Lower lobe of right lung (tissue), 2 donors: ENCODE results near the gene GOPC. TPM values are rescaled to one million over a fixed set of nuclear protein-coding genes. Genes with fewer than 3 reads are reported as not detected.

Source experiments
- ATAC-seq, 2 donors: fragments of 200-7000 bp; cut with Tn5 transposase; one replicate each; pipeline ENCODE4 v1.9.1; 2020 to 2022; ENCODE audit warnings: mild to moderate bottlenecking in 2 of 2, moderate library complexity in 2 of 2
- DNase-seq: peaks from one replicate; pipeline ENCODE4 v3.0.0-alpha.2; 2020
- H3K27ac ChIP-seq: fragments of 200-600 bp; one replicate; pipeline ENCODE4 v1.8.0; 2022
- H3K27me3 ChIP-seq: fragments of 200-600 bp; one replicate; pipeline ENCODE4 v1.8.0; 2022; ENCODE audit warnings: low read depth
- H3K36me3 ChIP-seq: fragments of 200-600 bp; one replicate; pipeline ENCODE4 v1.8.0; 2022; ENCODE audit warnings: mild to moderate bottlenecking
- H3K4me1 ChIP-seq: fragments of 200-600 bp; one replicate; pipeline ENCODE4 v1.8.0; 2022
- H3K4me3 ChIP-seq: fragments of 200-600 bp; one replicate; pipeline ENCODE4 v1.8.0; 2022; ENCODE audit warnings: mild to moderate bottlenecking
- H3K9me3 ChIP-seq: fragments of 200-600 bp; one replicate; pipeline ENCODE4 v1.8.0; 2022
- CTCF ChIP-seq: fragments of 200-600 bp; IDR thresholded peaks from one replicate; pipeline ENCODE4 v1.8.0; 2022; ENCODE audit warnings: antibody characterized with exemption, mild to moderate bottlenecking
- intact Hi-C: fragments of 100-400 bp; cut with DNase I; formaldehyde crosslinking; loops from one replicate; pipeline ENCODE4 v1.11.0; 2022
- total RNA-seq: library from RNA; stranded (reverse); fragmentation: NEBNext Ultra II Directional; extraction: Animal tissue kit (Norgen Biotek cat#: 25700); gene quantifications from one replicate; pipeline ENCODE4 v1.2.1, GENCODE V29; 2021
- donor health status: DM: no; HTN: yes; CAD: no; lungs with severe emphysema.

GOPC gene
- total RNA-seq, 1 donor from 2014 or later = 22.4 TPM

DNA sequence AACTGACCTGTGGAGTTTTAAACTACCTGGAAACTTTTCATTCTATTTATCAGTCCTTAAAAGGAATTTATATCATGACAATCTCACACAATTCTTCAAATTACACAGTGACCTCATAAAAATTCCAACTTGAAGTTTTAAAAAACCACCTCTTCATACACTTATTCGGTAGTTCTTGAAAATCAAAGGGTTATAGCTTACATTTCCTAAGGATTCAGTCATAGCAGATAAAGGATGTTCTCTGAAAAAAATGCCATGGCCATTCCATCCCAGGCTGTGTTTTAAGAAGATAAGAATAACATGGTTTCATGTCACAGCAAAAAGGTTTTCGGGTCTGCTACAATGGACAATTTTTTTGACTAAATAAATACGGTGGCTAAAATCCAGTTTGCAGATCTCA is 41.2 kb downstream of the GOPC start:
- Histone ChIP-seq H3K4me1 (peaks cover under 1% of the 10 kb centered on the region), H3K27ac (no peak overlapping the region), H3K36me3 (peaks cover 32% of the 10 kb centered on the region), H3K4me3 (no peak overlapping the region), H3K9me3 (no peaks in the 10 kb centered on the region), H3K27me3 (no peaks in the 10 kb centered on the region)
- ATAC-seq (no peak), DNase-seq (no peak)
- intact Hi-C loops = no loop called here
- TF ChIP-seq CTCF = no peak

GRCh38 chr6:117559299-117559698 is 43.0 kb downstream of the GOPC start:
- intact Hi-C loops = loop anchor here (10.0 kb wide), 2 partner anchors 74 to 104 kb away; partner anchors contain the start of gene DCBLD1
- no peaks in the 10 kb centered on the region for H3K9me3 ChIP-seq
- peaks cover 8% of the 10 kb centered on the region for H3K4me1 ChIP-seq
- no peak overlapping the region for H3K4me3 ChIP-seq
- no peak for TF ChIP-seq CTCF
- no peaks in the 10 kb centered on the region for H3K27me3 ChIP-seq
- peaks cover 15% of the 10 kb centered on the region for H3K36me3 ChIP-seq
- ATAC-seq (no peak), DNase-seq (no peak)
- no peak overlapping the region for H3K27ac ChIP-seq

- intact Hi-C loops = loop anchor here (10.0 kb wide), 2 partner anchors 74 to 104 kb away; partner anchors contain the start of gene DCBLD1
- DNase-seq (no peak), ATAC-seq (no peak)
- H3K36me3 ChIP-seq = peaks cover 15% of the 10 kb centered on the region
- TF ChIP-seq CTCF = no peak
- no peak overlapping the region for H3K4me3 ChIP-seq
- peaks cover 8% of the 10 kb centered on the region for H3K4me1 ChIP-seq
- H3K27ac ChIP-seq = no peak overlapping the region
- no peaks in the 10 kb centered on the region for H3K9me3 ChIP-seq
- H3K27me3 ChIP-seq = no peaks in the 10 kb centered on the region
Measured at GRCh38 chr6:117558818-117559217, 43.5 kb downstream of the GOPC start.

GRCh38 chr6:117557951-117558350 is 44.4 kb downstream of the GOPC start:
- intact Hi-C loops = loop anchor here (10.0 kb wide), 2 partner anchors 73 to 103 kb away; partner anchors contain the start of gene DCBLD1

GRCh38 chr6:117555882-117556498 is 46.3 kb downstream of the GOPC start:
- DNase-seq = no peak
- H3K27ac ChIP-seq = no peak overlapping the region
- no peaks in the 10 kb centered on the region for H3K27me3 ChIP-seq
- H3K4me1 ChIP-seq = peaks cover 8% of the 10 kb centered on the region
- intact Hi-C loops = loop anchor here (10.0 kb wide), 2 partner anchors 71 to 101 kb away; partner anchors contain the start of gene DCBLD1
- H3K9me3 ChIP-seq = no peaks in the 10 kb centered on the region
- TF ChIP-seq CTCF = peak; percentile 87
- H3K4me3 ChIP-seq = no peak overlapping the region
- ATAC-seq = peak; percentile 41 to 60
- no peaks in the 10 kb centered on the region for H3K36me3 ChIP-seq

More at GRCh38 chr6:117557951-117558350, 44.4 kb downstream of the GOPC start:
- ATAC-seq = no peak
- no peak for DNase-seq
- Histone ChIP-seq H3K9me3 (no peaks in the 10 kb centered on the region), H3K4me1 (peaks cover 8% of the 10 kb centered on the region), H3K27ac (no peak overlapping the region), H3K36me3 (peaks cover 7% of the 10 kb centered on the region), H3K27me3 (no peaks in the 10 kb centered on the region), H3K4me3 (no peak overlapping the region)
- TF ChIP-seq CTCF = no peak
